Skeletal muscle cell (primary cell): Measurements from ENCODE around the gene KLHL9.
"Not testable (repeated sequence)": the region's sequence is repeated elsewhere in the genome, so short reads cannot be mapped to it uniquely, and the experiment has no call there.

Source experiments
- DNase-seq: peaks from one replicate; pipeline ENCODE4 v3.0.0-alpha.2; 2010; ENCODE audit warnings: low read depth
- H3K4me3 ChIP-seq: 2 replicates; pipeline ENCODE4 v1.5.1; 2011; ENCODE audit warnings: low read depth, mild to moderate bottlenecking, control low read depth, low read length, moderate library complexity

KLHL9 gene

GRCh38 chr9:21334701-21335632, at the start of gene KLHL9:
Gene KLHL9, minus strand, starts transcription at chr9:21335404. Its CDS starts 545 bp downstream, at chr9:21334859.
- peak; percentile 69 for DNase-seq
- peak within 1 kb of the TSS; percentile 97 for H3K4me3 ChIP-seq

- DNase-seq = no peak
- no peak overlapping the region for H3K4me3 ChIP-seq
Measured at GRCh38 chr9:21383627-21384026, 48.4 kb upstream of the KLHL9 start.

- no peak for DNase-seq
- H3K4me3 ChIP-seq = no peak overlapping the region
Measured at GRCh38 chr9:21381448-21382339, 46.5 kb upstream of the KLHL9 start.

- not testable (repeated sequence) for H3K4me3 ChIP-seq
Measured at GRCh38 chr9:21371467-21371866, 36.3 kb upstream of the KLHL9 start.

GRCh38 chr9:21367957-21368356, 32.8 kb upstream of the KLHL9 start, which contains the start of gene IFNA13:
Gene IFNA13, minus strand, starts transcription at chr9:21368057. Its CDS starts 47 bp downstream, at chr9:21368010.
- DNase-seq = no peak

More at GRCh38 chr9:21371467-21371866, 36.3 kb upstream of the KLHL9 start:
- DNase-seq = not testable (repeated sequence)

GRCh38 chr9:21367169-21367568, 32.0 kb upstream of the KLHL9 start:
- not testable (repeated sequence) for DNase-seq, H3K4me3 ChIP-seq

More at GRCh38 chr9:21367957-21368356, 32.8 kb upstream of the KLHL9 start, which contains the start of gene IFNA13:
- no peak within 1 kb of the TSS for H3K4me3 ChIP-seq

GRCh38 chr9:21362287-21362686, 27.1 kb upstream of the KLHL9 start:
- no peak for DNase-seq
- no peak overlapping the region for H3K4me3 ChIP-seq

GRCh38 chr9:21357479-21358460, 22.6 kb upstream of the KLHL9 start:
- DNase-seq = no peak
- no peak overlapping the region for H3K4me3 ChIP-seq

- H3K4me3 ChIP-seq = no peak within 1 kb of the TSS
- DNase-seq = no peak
Measured at GRCh38 chr9:21350787-21351186, 15.6 kb upstream of the KLHL9 start, which contains the start of gene IFNA6. Gene IFNA6, minus strand, starts transcription at chr9:21350887. Its CDS starts 0 bp downstream, at chr9:21350887.

GRCh38 chr9:21348430-21348970, 13.3 kb upstream of the KLHL9 start:
- no peak overlapping the region for H3K4me3 ChIP-seq
- no peak for DNase-seq

GRCh38 chr9:21340735-21341134, 5.5 kb upstream of the KLHL9 start:
- H3K4me3 ChIP-seq = no peak overlapping the region
- no peak for DNase-seq

- no peak overlapping the region for H3K4me3 ChIP-seq
- DNase-seq = no peak
Measured at GRCh38 chr9:21336457-21336856, 1.3 kb upstream of the KLHL9 start.

GRCh38 chr9:21333226-21333625, 2.0 kb downstream of the KLHL9 start:
- no peak for DNase-seq
- H3K4me3 ChIP-seq = peak overlapping the region; percentile 97

- peak overlapping the region; percentile 4 for H3K4me3 ChIP-seq
Measured at GRCh38 chr9:21331676-21332402, 3.4 kb downstream of the KLHL9 start.

GRCh38 chr9:21326526-21327139, 8.6 kb downstream of the KLHL9 start:
- DNase-seq = peak; percentile 9
- H3K4me3 ChIP-seq = no peak overlapping the region

More at GRCh38 chr9:21331676-21332402, 3.4 kb downstream of the KLHL9 start:
- no peak for DNase-seq

- no peak for DNase-seq
- no peak overlapping the region for H3K4me3 ChIP-seq
Measured at GRCh38 chr9:21324047-21324446, 11.2 kb downstream of the KLHL9 start.

- no peak for DNase-seq
- H3K4me3 ChIP-seq = no peak overlapping the region
Measured at GRCh38 chr9:21322911-21323461, 12.2 kb downstream of the KLHL9 start.
